ENCODE results near the gene TMBIM1.

The TMBIM1 gene

GRCh38 chr2:218235017-218235416 lies 57.3 kb downstream of the TMBIM1 start:
- H3K4me3 ChIP-seq (ENCODE audit: low read length) = no peak overlapping the region
- no peak for DNase-seq (ENCODE audit: low read depth, low spot score)

DNA sequence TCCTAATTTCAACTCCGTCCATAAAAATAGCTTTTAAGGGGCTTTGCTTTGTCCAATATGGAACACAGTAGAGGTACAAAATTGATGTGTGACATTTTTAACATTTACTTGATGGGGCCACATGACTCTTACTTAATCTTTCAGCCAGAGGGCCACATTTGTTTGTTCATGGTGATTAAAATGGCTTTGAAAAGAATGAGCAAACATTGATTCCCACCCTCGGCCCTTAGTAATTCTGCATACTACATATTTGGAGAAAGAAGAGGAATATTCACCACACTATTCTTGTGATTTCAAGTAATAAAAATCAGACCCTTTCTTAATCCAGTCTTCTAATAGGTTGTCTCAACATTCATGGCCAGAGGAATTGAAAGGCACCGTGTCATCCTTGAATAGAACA lies 57.8 kb downstream of the TMBIM1 start:
- H3K4me3 ChIP-seq (ENCODE audit: low read length) = no peak overlapping the region
- no peak for DNase-seq (ENCODE audit: low read depth, low spot score)

DNA sequence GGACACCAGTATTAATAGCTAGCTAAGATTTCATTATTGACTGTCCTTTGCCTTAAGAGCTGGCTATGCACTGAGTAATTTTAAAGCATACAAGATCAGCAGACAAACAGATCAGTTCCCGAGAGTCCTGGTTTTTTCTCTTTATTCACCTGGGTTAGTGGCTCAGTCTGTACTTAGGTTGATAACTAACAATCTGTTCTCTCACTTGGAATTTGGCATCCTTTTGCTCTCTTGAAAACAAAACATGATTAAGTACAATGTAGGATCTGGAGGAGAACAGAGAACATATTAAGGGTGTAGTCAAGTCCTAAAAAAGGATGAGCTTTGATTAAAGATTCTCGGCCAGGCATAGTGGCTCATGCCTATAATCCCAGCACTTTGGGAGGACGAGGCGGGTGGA lies 58.8 kb downstream of the TMBIM1 start:
- no peak overlapping the region for H3K4me3 ChIP-seq (ENCODE audit: low read length)
- no peak for DNase-seq (ENCODE audit: low read depth, low spot score)

- DNase-seq (ENCODE audit: low read depth, low spot score) = peak; percentile 52
- H3K4me3 ChIP-seq (ENCODE audit: low read length) = no peak overlapping the region
Measured at GRCh38 chr2:218230882-218231281, 61.4 kb downstream of the TMBIM1 start.

GRCh38 chr2:218229851-218230250 lies 62.5 kb downstream of the TMBIM1 start:
- DNase-seq (ENCODE audit: low read depth, low spot score) = no peak
- H3K4me3 ChIP-seq (ENCODE audit: low read length) = no peak overlapping the region

- DNase-seq (ENCODE audit: low read depth, low spot score) = peak; percentile 74
- H3K4me3 ChIP-seq (ENCODE audit: low read length) = no peak overlapping the region
Measured at GRCh38 chr2:218229239-218229638, 63.1 kb downstream of the TMBIM1 start.

- DNase-seq (ENCODE audit: low read depth, low spot score) = no peak
- H3K4me3 ChIP-seq (ENCODE audit: low read length) = no peak overlapping the region
Measured at GRCh38 chr2:218228366-218229090, 63.8 kb downstream of the TMBIM1 start.

DNA sequence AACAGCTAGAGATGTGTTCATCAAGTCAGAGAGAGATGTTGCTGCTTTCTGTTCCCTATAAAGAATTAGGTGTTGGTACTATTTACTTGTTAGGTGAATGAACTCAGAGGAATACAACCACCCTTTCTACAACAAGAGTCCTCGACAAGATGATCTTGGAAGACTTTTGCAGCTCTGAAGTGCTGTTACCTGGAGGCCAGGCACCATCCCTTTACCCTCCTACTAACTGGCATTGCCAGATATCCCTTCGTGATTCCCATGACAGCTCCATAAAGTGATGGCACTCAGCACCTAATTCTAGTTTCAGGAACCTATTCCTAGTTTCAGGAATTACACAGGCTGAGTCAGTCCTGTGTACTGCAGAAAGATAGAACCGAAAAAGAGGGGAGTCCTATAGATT lies 65.4 kb downstream of the TMBIM1 start:
- H3K4me3 ChIP-seq (ENCODE audit: low read length) = no peak overlapping the region
- no peak for DNase-seq (ENCODE audit: low read depth, low spot score)

Measured in Jurkat, Clone E6-1 (cell line).